GM23338 (cell line): ENCODE results near the gene NRROS. TPM values are rescaled to one million over a fixed set of nuclear protein-coding genes. Genes with fewer than 3 reads are reported as not detected.

Experiments used
- CREB1 ChIP-seq: fragments of 250-450 bp; sonication (Bioruptor Pico); IDR thresholded peaks from 2 replicates; pipeline ENCODE4 v1.5.0; 2020; ENCODE audit warnings: low read depth, mild to moderate bottlenecking, moderate library complexity
- JUNB ChIP-seq: IDR thresholded peaks from one replicate; pipeline ENCODE4 v1.6.1; 2016; ENCODE audit warnings: antibody characterized with exemption; ENCODE audit not compliant: unreplicated experiment
- NANOG ChIP-seq: IDR thresholded peaks from 2 replicates; pipeline ENCODE4 v1.6.1; 2016; ENCODE audit warnings: antibody characterized with exemption, borderline replicate concordance
- REST ChIP-seq: IDR thresholded peaks from one replicate; pipeline ENCODE4 v1.6.1; 2018; ENCODE audit warnings: antibody characterized with exemption; ENCODE audit not compliant: unreplicated experiment
- ZNF331 ChIP-seq: fragments of 250-450 bp; sonication (Bioruptor Pico); IDR thresholded peaks from 2 replicates; pipeline ENCODE4 v1.5.0; 2020; ENCODE audit warnings: low read depth, mild to moderate bottlenecking, moderate library complexity
- polyA plus RNA-seq: library from polyadenylated mRNA; unstranded; fragments of >200 nt; fragmentation: Nextera tagmentation; extraction: Ambion mirVana; gene quantifications from 2 replicates; pipeline ENCODE4 v1.2.1, GENCODE V29; 2016
- total RNA-seq: library from RNA; depleted of rRNA; stranded (reverse); fragments of >200 nt; shearing (Covaris generic); gene quantifications from 2 replicates; pipeline ENCODE4 v1.2.3, GENCODE V29; 2014
- TF ChIP-seq, protein P1 (sequence below): fragments of 250-450 bp; sonication (Bioruptor Pico); IDR thresholded peaks from 2 replicates; pipeline ENCODE4 v1.5.0; 2020; ENCODE audit warnings: mild to moderate bottlenecking, moderate library complexity
- TF ChIP-seq, protein P2 (sequence below): IDR thresholded peaks from 2 replicates; pipeline ENCODE4 v1.6.1; 2016; ENCODE audit warnings: antibody characterized with exemption

Gene NRROS
- total and polyA plus RNA-seq, 2 experiments from 2014 or later: 2.3 to 8.5 TPM

GRCh38 chr3:196629228-196629627, 10.3 kb upstream of the NRROS start (continued):
- TF ChIP-seq, protein P1, sequence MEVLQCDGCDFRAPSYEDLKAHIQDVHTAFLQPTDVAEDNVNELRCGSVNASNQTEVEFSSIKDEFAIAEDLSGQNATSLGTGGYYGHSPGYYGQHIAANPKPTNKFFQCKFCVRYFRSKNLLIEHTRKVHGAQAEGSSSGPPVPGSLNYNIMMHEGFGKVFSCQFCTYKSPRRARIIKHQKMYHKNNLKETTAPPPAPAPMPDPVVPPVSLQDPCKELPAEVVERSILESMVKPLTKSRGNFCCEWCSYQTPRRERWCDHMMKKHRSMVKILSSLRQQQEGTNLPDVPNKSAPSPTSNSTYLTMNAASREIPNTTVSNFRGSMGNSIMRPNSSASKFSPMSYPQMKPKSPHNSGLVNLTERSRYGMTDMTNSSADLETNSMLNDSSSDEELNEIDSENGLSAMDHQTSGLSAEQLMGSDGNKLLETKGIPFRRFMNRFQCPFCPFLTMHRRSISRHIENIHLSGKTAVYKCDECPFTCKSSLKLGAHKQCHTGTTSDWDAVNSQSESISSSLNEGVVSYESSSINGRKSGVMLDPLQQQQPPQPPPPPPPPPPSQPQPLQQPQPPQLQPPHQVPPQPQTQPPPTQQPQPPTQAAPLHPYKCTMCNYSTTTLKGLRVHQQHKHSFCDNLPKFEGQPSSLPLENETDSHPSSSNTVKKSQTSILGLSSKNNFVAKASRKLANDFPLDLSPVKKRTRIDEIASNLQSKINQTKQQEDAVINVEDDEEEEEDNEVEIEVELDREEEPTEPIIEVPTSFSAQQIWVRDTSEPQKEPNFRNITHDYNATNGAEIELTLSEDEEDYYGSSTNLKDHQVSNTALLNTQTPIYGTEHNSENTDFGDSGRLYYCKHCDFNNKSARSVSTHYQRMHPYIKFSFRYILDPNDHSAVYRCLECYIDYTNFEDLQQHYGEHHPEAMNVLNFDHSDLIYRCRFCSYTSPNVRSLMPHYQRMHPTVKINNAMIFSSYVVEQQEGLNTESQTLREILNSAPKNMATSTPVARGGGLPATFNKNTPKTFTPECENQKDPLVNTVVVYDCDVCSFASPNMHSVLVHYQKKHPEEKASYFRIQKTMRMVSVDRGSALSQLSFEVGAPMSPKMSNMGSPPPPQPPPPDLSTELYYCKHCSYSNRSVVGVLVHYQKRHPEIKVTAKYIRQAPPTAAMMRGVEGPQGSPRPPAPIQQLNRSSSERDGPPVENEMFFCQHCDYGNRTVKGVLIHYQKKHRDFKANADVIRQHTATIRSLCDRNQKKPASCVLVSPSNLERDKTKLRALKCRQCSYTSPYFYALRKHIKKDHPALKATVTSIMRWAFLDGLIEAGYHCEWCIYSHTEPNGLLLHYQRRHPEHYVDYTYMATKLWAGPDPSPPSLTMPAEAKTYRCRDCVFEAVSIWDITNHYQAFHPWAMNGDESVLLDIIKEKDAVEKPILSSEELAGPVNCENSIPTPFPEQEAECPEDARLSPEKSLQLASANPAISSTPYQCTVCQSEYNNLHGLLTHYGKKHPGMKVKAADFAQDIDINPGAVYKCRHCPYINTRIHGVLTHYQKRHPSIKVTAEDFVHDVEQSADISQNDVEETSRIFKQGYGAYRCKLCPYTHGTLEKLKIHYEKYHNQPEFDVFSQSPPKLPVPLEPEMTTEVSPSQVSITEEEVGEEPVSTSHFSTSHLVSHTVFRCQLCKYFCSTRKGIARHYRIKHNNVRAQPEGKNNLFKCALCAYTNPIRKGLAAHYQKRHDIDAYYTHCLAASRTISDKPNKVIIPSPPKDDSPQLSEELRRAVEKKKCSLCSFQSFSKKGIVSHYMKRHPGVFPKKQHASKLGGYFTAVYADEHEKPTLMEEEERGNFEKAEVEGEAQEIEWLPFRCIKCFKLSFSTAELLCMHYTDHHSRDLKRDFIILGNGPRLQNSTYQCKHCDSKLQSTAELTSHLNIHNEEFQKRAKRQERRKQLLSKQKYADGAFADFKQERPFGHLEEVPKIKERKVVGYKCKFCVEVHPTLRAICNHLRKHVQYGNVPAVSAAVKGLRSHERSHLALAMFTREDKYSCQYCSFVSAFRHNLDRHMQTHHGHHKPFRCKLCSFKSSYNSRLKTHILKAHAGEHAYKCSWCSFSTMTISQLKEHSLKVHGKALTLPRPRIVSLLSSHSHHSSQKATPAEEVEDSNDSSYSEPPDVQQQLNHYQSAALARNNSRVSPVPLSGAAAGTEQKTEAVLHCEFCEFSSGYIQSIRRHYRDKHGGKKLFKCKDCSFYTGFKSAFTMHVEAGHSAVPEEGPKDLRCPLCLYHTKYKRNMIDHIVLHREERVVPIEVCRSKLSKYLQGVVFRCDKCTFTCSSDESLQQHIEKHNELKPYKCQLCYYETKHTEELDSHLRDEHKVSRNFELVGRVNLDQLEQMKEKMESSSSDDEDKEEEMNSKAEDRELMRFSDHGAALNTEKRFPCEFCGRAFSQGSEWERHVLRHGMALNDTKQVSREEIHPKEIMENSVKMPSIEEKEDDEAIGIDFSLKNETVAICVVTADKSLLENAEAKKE: no peak
- TF ChIP-seq, protein P2, sequence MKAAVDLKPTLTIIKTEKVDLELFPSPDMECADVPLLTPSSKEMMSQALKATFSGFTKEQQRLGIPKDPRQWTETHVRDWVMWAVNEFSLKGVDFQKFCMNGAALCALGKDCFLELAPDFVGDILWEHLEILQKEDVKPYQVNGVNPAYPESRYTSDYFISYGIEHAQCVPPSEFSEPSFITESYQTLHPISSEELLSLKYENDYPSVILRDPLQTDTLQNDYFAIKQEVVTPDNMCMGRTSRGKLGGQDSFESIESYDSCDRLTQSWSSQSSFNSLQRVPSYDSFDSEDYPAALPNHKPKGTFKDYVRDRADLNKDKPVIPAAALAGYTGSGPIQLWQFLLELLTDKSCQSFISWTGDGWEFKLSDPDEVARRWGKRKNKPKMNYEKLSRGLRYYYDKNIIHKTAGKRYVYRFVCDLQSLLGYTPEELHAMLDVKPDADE: no peak
- no peak for TF ChIP-seq ZNF331 (CRISPR knock-in tag)
- no peak for TF ChIP-seq CREB1 (CRISPR knock-in tag)
- TF ChIP-seq JUNB: no peak
- TF ChIP-seq REST: no peak
- TF ChIP-seq NANOG: no peak
